K562 (cell line): ENCODE measurements around the gene RHO. TPM values are rescaled to one million over a fixed set of nuclear protein-coding genes. Genes with fewer than 3 reads are reported as not detected.

Source experiments
- ATAC-seq: fragments of 200-7000 bp; cut with Tn5 transposase; 3 replicates; pipeline ENCODE4 v1.9.1; 2020; ENCODE audit warnings: moderate library complexity
- BruUV-seq: library from RNA; stranded (reverse); fragments of 400-500 nt; replicated peaks from 2 replicates; lab custom pipeline; 2021; lab: Mats Ljungman, UMichigan
- CTCF ChIA-PET: fragments of 300-600 bp; formaldehyde crosslinking; extraction: SDS; loops from one replicate; lab custom pipeline; 2021; ENCODE audit warnings: low intra/inter-chr PET ratio; lab: Yijun Ruan, JAX
- POLR2A ChIA-PET: fragments of 300-600, 350-650 bp; sonication (Branson Sonifier 250); formaldehyde crosslinking; extraction: SDS; loops from one replicate; lab custom pipeline; 2021; ENCODE audit warnings: antibody characterized with exemption, inconsistent platforms; lab: Yijun Ruan, JAX
- DNase-seq, 4 experiments: peaks; one replicate each; pipeline versions ENCODE4 v3.0.0 to v3.0.0-alpha.2; 2011 to 2018; ENCODE audit warnings: low spot score in 3 of 4, mixed read lengths in 3 of 4; ENCODE audit errors: extremely low read depth in 1 of 4
- FAIRE-seq: peaks from 2 replicates; lab custom pipeline; 2011; peaks lifted over from hg19 to GRCh38; lab: Jason Lieb, UNC
- H2AFZ ChIP-seq: 2 replicates; pipeline ENCODE4 v1.6.0; 2011; ENCODE audit warnings: low read depth, low read length, control low read depth, inconsistent platforms
- H3K27ac ChIP-seq: fragments of 200-600 bp; 3 replicates; pipeline ENCODE4 v1.8.0; 2011; ENCODE audit warnings: low read depth, mild to moderate bottlenecking, control low read depth, inconsistent platforms, low read length, moderate library complexity, mixed read lengths; ENCODE audit errors: extremely low read depth
- H3K27me3 ChIP-seq, 2 experiments: fragments of 300-600 bp in 1 of 2; 2 replicates in 1 of 2; 3 replicates in 1 of 2; pipeline versions ENCODE4 v1.6.0 to v1.8.0; 2011; ENCODE audit warnings: inconsistent platforms in 2 of 2, low read length in 2 of 2, mild to moderate bottlenecking in 1 of 2, mixed read lengths in 1 of 2, moderate library complexity in 1 of 2; ENCODE audit not compliant: control insufficient read depth in 2 of 2, insufficient read depth in 2 of 2
- H3K36me3 ChIP-seq: fragments of 300-600 bp; 3 replicates; pipeline ENCODE4 v1.8.0; 2011; ENCODE audit warnings: mild to moderate bottlenecking, low read length, inconsistent platforms; ENCODE audit not compliant: control insufficient read depth, insufficient read depth
- H3K4me1 ChIP-seq, 2 experiments: fragments of 200-600 bp in 1 of 2; replicated peaks in 1 of 2; 2 replicates in 1 of 2; 3 replicates in 1 of 2; pipeline versions ENCODE4 v1.5.1 to v1.8.0; 2011; ENCODE audit warnings: inconsistent platforms in 2 of 2, low read length in 2 of 2, mild to moderate bottlenecking in 1 of 2, mixed read lengths in 1 of 2, moderate library complexity in 1 of 2; ENCODE audit not compliant: control insufficient read depth in 2 of 2, insufficient read depth in 2 of 2
- H3K4me2 ChIP-seq: 2 replicates; pipeline ENCODE4 v1.6.1; 2011; ENCODE audit warnings: low read length, control low read depth, inconsistent platforms, mixed read lengths; ENCODE audit not compliant: insufficient read depth
- H3K4me3 ChIP-seq: fragments of 200-600 bp; sonication (generic), shearing (Covaris generic); 2 replicates; pipeline ENCODE4 v1.5.1; 2016; ENCODE audit warnings: control low read depth, inconsistent platforms
- H3K79me2 ChIP-seq: fragments of 200-600 bp; 3 replicates; pipeline ENCODE4 v1.8.0; 2011; ENCODE audit warnings: low read length, inconsistent platforms; ENCODE audit not compliant: control insufficient read depth, insufficient read depth
- H3K9ac ChIP-seq, 2 experiments: 2 replicates each; pipeline versions ENCODE4 v1.6.0 to v1.6.1; 2011; ENCODE audit warnings: low read depth in 2 of 2, low read length in 2 of 2, control low read depth in 1 of 2, inconsistent platforms in 1 of 2, mild to moderate bottlenecking in 1 of 2, mixed read lengths in 1 of 2; ENCODE audit not compliant: insufficient read depth in 1 of 2
- H3K9me1 ChIP-seq: one replicate; pipeline ENCODE4 v1.6.0; 2011; ENCODE audit warnings: inconsistent platforms, mild to moderate bottlenecking, low read length, moderate library complexity; ENCODE audit not compliant: control insufficient read depth, insufficient read depth
- H3K9me3 ChIP-seq: replicated peaks from 2 replicates; pipeline ENCODE4 v1.5.1; 2011; ENCODE audit warnings: low read depth, low read length, inconsistent platforms; ENCODE audit not compliant: control insufficient read depth, insufficient read depth
- H4K20me1 ChIP-seq: replicated peaks from 2 replicates; pipeline ENCODE4 v1.6.1; 2011; ENCODE audit warnings: low read length, inconsistent platforms, mixed read lengths; ENCODE audit not compliant: control insufficient read depth, insufficient read depth
- BCL6 ChIP-seq: fragments of 250-450 bp; sonication (Bioruptor Pico); IDR thresholded peaks from 2 replicates; pipeline ENCODE4 v1.4.0; 2020
- DDX20 ChIP-seq: fragments of 450-650 bp; IDR thresholded peaks from 2 replicates; pipeline ENCODE4 v1.6.1; 2016; ENCODE audit warnings: missing genetic modification characterization, low read depth, mild to moderate bottlenecking, missing compliant biosample characterization, moderate library complexity
- HMG20A ChIP-seq: fragments of 450-650 bp; formaldehyde crosslinking; conservative IDR thresholded peaks from 2 replicates; pipeline ENCODE4 v1.4.0; 2020; ENCODE audit warnings: mild to moderate bottlenecking, mixed read lengths
- JUND ChIP-seq, 2 experiments: IDR thresholded peaks; 2 replicates in 1 of 2; 3 replicates in 1 of 2; pipeline ENCODE4 v1.6.1; 2011; ENCODE audit warnings: borderline replicate concordance in 2 of 2, low read depth in 2 of 2, low read length in 2 of 2, improper control_type of control experiment in 1 of 2, missing biosample characterization in 1 of 2, missing genetic modification characterization in 1 of 2, missing genetic modification reagents in 1 of 2
- MXI1 ChIP-seq: IDR thresholded peaks from 2 replicates; pipeline ENCODE4 v1.6.1; 2011; ENCODE audit warnings: low read depth, mild to moderate bottlenecking, improper control_type of control experiment, low read length
- NR3C1 ChIP-seq: sonication (generic); formaldehyde crosslinking; IDR thresholded peaks from 2 replicates; pipeline ENCODE4 v1.8.1; 2022; ENCODE audit warnings: missing genetic modification reagents
- PKNOX1 ChIP-seq: fragments of 450-650 bp; IDR thresholded peaks from 2 replicates; pipeline ENCODE4 v1.6.1; 2016
- PML ChIP-seq: IDR thresholded peaks from 2 replicates; pipeline ENCODE4 v1.6.1; 2012; ENCODE audit warnings: low read length, inconsistent platforms
- RBM14 ChIP-seq: fragments of 200-400 bp; formaldehyde crosslinking; IDR thresholded peaks from 2 replicates; pipeline ENCODE4 v1.6.1; 2018; ENCODE audit warnings: low read depth, mild to moderate bottlenecking, low read length, moderate library complexity, borderline replicate concordance; ENCODE audit not compliant: insufficient read depth
- SRSF1 ChIP-seq: fragments of 200-400 bp; formaldehyde crosslinking; IDR thresholded peaks from 2 replicates; pipeline ENCODE4 v1.6.1; 2017; ENCODE audit warnings: mild to moderate bottlenecking, low read depth, low read length, moderate library complexity
- TAL1 ChIP-seq: fragments of 450-650 bp; IDR thresholded peaks from 2 replicates; pipeline ENCODE4 v1.6.1; 2016; ENCODE audit warnings: mild to moderate bottlenecking
- TCF15 ChIP-seq: fragments of 250-450 bp; sonication (Bioruptor Pico); IDR thresholded peaks from 2 replicates; pipeline ENCODE4 v1.8.0; 2022; ENCODE audit warnings: moderate library complexity, mild to moderate bottlenecking, inconsistent platforms
- ZNF174 ChIP-seq: fragments of 250-450 bp; sonication (Bioruptor Pico); IDR thresholded peaks from 2 replicates; pipeline ENCODE4 v1.4.0; 2020; ENCODE audit warnings: mild to moderate bottlenecking
- WGBS: fragments of 100-300 bp; shearing (Covaris generic); methylation state at CpG from one replicate; pipeline ENCODE4 v1.1.6; 2016; ENCODE audit warnings: low coverage, mixed read lengths; ENCODE audit not compliant: insufficient coverage; ENCODE audit errors: missing lambda C conversion rate; 5-methylcytosine and 5-hydroxymethylcytosine counted together
- in situ Hi-C: fragments of 300-500 bp; cut with MboI; formaldehyde crosslinking; loops from 4 replicates; pipeline ENCODE4 v1.15.0; 2018; ENCODE audit warnings: inconsistent platforms, mixed read lengths
- intact Hi-C: fragments of 100-400 bp; cut with micrococcal nuclease; formaldehyde crosslinking; loops from 2 replicates; pipeline ENCODE4 v1.14.2; 2022
- polyA plus RNA-seq, 8 experiments: library from polyadenylated mRNA; depleted of rRNA in 4 of 8; stranded (reverse) in 5 of 8; unstranded in 3 of 8; fragments of >200 nt; fragmentation: Nextera tagmentation in 2 of 8; fragmentation: Illumina TruSeq in 1 of 8; extraction: Ambion mirVana in 2 of 8; extraction: Trizol in 1 of 8; gene quantifications; 2 replicates each; pipeline versions ENCODE4 v1.2.1 to v1.2.3, GENCODE V29; 2011 to 2014; ENCODE audit warnings: inconsistent platforms in 1 of 8, missing spikeins in 1 of 8
- total RNA-seq, 7 experiments: library from RNA; depleted of rRNA in 6 of 7; stranded (reverse); fragments of >200 nt in 6 of 7; fragmentation: Illumina TruSeq in 2 of 7; extraction: Trizol in 2 of 7; gene quantifications; 2 replicates each; pipeline versions ENCODE4 v1.2.1 to v1.2.3, GENCODE V29; 2011 to 2021; ENCODE audit warnings: low replicate concordance in 1 of 7
- TF ChIP-seq, protein P1 (sequence below): fragments of 250-450 bp; sonication (Bioruptor Pico); IDR thresholded peaks from 2 replicates; pipeline ENCODE4 v1.4.0; 2020; ENCODE audit warnings: borderline replicate concordance

The RHO gene
- total and polyA plus RNA-seq, 9 of the 15 experiments (the other 6 are each of a cell fraction or from before 2014, with no cell fraction given) = not detected

- Histone ChIP-seq H3K9me3 (no peaks in the 10 kb centered on the region), H3K79me2 (no peaks in the 10 kb centered on the region), H3K4me2 (no peak overlapping the region), H3K36me3 (peaks cover 20% of the 10 kb centered on the region; the same call in 1 of the 3 replicates), H3K9me1 (no peaks in the 10 kb centered on the region), H3K4me1 (peaks cover 7 to 39% of the 10 kb centered on the region in 2 experiments; a peak in 4 of 5 replicates), H3K4me3 (no peak overlapping the region), H3K27me3 (no peaks in the 10 kb centered on the region), H4K20me1 (no peaks in the 10 kb centered on the region), H2AFZ (no peak overlapping the region), H3K9ac (no peak overlapping the region), H3K27ac (no peak overlapping the region)
- in situ Hi-C loops (no loop called here), intact Hi-C loops (no loop called here)
- POLR2A ChIA-PET = interaction anchor here (0.6 kb wide), 1 partner anchor 90 kb away, joined by 3 read pairs; no protein-coding TSS in a partner anchor
- 54% methylated on average over 6 of the region's 15 CpGs for WGBS
- no peak for FAIRE-seq
- DNase-seq = no peak
- CTCF ChIA-PET = no interaction called here
- TF ChIP-seq MXI1 = no peak
- TF ChIP-seq SRSF1 = no peak
- TF ChIP-seq HMG20A (CRISPR knock-in tag) = no peak
- no peak for TF ChIP-seq RBM14
- TF ChIP-seq, protein P1, sequence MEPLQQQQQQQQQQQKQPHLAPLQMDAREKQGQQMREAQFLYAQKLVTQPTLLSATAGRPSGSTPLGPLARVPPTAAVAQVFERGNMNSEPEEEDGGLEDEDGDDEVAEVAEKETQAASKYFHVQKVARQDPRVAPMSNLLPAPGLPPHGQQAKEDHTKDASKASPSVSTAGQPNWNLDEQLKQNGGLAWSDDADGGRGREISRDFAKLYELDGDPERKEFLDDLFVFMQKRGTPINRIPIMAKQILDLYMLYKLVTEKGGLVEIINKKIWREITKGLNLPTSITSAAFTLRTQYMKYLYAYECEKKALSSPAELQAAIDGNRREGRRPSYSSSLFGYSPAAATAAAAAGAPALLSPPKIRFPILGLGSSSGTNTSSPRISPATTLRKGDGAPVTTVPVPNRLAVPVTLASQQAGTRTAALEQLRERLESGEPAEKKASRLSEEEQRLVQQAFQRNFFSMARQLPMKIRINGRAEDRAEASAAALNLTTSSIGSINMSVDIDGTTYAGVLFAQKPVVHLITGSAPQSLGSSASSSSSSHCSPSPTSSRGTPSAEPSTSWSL (CRISPR knock-in tag) = no peak
- no peak for TF ChIP-seq PKNOX1
- no peak for TF ChIP-seq TAL1
- no peak for TF ChIP-seq JUND (IDR thresholded peaks at IDR 0.05; ENCODE audit: borderline replicate concordance, low read depth, low read length)
- TF ChIP-seq JUND (tag; IDR thresholded peaks at IDR 0.05; ENCODE audit: borderline replicate concordance, low read depth, low read length) = no peak
- no peak for TF ChIP-seq TCF15 (CRISPR knock-in tag)
- no peak for TF ChIP-seq ZNF174
- TF ChIP-seq DDX20 = no peak
- TF ChIP-seq NR3C1 = no peak
- no peak for TF ChIP-seq BCL6
- TF ChIP-seq PML = no peak
- no TSS peak for BruUV-seq
- ATAC-seq = no peak
Measured at GRCh38 chr3:129555153-129555550, 26.7 kb downstream of the RHO start.
